Measurements from ENCODE around the gene POM121. TPM values are rescaled to one million over a fixed set of nuclear protein-coding genes. Genes with fewer than 3 reads are reported as not detected.
"Not testable (repeated sequence)": the region's sequence is repeated elsewhere in the genome, so short reads cannot be mapped to it uniquely, and the experiment has no call there.

Gene POM121
- total and polyA plus RNA-seq, 5 donors from 2014 or later: 6.1 to 66.9 (median 8.4) TPM

DNA sequence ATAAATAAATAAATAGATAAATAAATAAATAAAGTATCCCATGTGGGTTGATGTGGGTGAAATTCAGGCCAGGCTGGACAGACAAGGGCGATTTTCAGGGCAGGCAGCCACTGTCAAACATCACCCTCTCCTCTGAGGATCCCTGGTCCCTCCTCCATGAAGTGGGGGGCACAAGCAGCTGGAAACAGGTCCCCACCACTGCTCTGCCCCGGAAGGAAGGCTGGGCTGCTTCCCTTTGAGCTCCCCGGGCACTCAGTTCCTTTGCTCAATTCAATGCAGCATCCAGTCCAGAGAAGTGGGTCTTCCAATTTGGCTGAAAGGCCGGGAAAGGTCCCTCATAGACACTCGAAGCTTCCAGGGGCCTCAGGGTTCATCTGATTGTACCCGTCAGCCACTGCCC is 55.5 kb downstream of the POM121 start:
- H3K9me3 Mint-ChIP-seq; H3K4me3 Mint-ChIP-seq; H3K4me1 Mint-ChIP-seq; H3K27ac Mint-ChIP-seq; H3K4me3 ChIP-seq (ENCODE audit: low read depth, low read length); DNase-seq; ATAC-seq (ENCODE audit: low read depth in 2 of 2); H3K27me3 ChIP-seq (ENCODE audit: control insufficient read depth, insufficient read depth, low read length); H3K27me3 Mint-ChIP-seq; H3K27ac ChIP-seq (ENCODE audit: insufficient read depth, low read length, poor library complexity, severe bottlenecking); H3K4me1 ChIP-seq (ENCODE audit: control insufficient read depth, insufficient read depth, low read length, poor library complexity, severe bottlenecking); H3K9me3 ChIP-seq (ENCODE audit: control insufficient read depth in 2 of 2, low read length in 2 of 2); H3K36me3 Mint-ChIP-seq; H3K36me3 ChIP-seq (ENCODE audit: control insufficient read depth, insufficient read depth, low read length): not testable (repeated sequence)

DNA sequence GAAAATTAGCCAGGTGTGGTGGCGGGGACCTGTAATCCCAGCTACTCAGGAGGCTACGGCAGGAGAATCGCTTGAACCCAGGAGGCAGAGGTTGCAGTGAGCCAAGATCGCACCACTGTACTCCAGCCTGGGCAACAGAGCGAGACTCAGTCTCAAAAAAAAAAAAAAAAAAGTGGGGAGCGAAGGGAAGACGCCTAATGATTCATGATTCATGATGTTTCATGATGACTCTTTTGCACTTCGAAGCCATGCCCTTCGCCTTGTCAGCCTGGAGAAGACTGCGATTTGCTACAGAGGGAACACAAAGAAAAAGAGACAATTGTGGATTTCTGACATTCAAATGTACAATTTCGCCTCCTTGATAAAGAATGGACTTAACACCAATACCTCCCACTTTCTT is 57.2 kb downstream of the POM121 start:
- not testable (repeated sequence) for H3K36me3 ChIP-seq (ENCODE audit: control insufficient read depth, insufficient read depth, low read length); H3K9me3 ChIP-seq (ENCODE audit: control insufficient read depth in 2 of 2, low read length in 2 of 2); H3K27ac Mint-ChIP-seq; H3K27me3 Mint-ChIP-seq; H3K27me3 ChIP-seq (ENCODE audit: control insufficient read depth, insufficient read depth, low read length); H3K4me1 ChIP-seq (ENCODE audit: control insufficient read depth, insufficient read depth, low read length, poor library complexity, severe bottlenecking); H3K4me1 Mint-ChIP-seq; H3K9me3 Mint-ChIP-seq; H3K36me3 Mint-ChIP-seq; ATAC-seq (ENCODE audit: low read depth in 2 of 2); H3K27ac ChIP-seq (ENCODE audit: insufficient read depth, low read length, poor library complexity, severe bottlenecking); H3K4me3 ChIP-seq (ENCODE audit: low read depth, low read length); H3K4me3 Mint-ChIP-seq; DNase-seq

DNA sequence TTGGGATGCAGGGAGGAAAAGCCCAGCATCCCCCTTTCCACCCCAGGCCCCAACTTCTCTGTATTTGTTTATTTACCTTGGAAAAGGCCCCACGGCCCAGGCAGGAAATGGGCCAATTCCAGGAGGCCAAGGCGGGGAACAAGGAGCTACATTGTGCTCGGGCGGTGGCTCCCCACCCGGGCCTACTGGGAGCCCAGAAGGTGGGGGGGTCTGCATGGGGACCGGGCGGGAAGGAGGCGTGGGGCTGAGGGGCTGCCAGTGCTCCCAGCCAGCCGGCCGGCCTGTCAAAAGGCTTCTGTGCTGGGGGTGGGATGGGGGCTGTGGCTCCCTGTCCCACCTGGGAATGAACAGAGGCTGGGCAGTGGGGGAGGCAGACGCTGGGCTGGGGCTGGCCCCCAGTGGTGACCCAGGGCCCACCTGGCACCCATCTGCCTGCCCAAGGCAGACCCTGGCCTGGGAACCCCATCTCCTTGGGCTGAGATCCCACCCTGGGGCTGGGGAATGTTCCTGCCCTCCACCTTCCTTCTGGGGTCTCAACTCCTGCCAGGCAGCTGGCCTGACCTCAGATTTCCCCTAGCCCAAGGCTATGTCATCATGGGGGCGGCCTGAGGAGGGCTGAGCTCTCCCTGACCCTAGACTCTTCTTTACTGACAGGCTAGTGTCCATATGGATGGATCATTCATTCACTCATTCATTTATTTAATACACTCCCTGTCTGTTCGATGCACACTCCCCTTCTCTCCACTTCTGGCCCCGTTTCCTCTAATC is 65.4 kb downstream of the POM121 start:
- not testable (repeated sequence) for ATAC-seq (ENCODE audit: low read depth in 2 of 2); H3K27me3 ChIP-seq (ENCODE audit: control insufficient read depth, insufficient read depth, low read length); H3K27me3 Mint-ChIP-seq; H3K9me3 Mint-ChIP-seq; H3K9me3 ChIP-seq (ENCODE audit: control insufficient read depth in 2 of 2, low read length in 2 of 2); H3K4me1 Mint-ChIP-seq; H3K27ac ChIP-seq (ENCODE audit: insufficient read depth, low read length, poor library complexity, severe bottlenecking); H3K27ac Mint-ChIP-seq; DNase-seq; H3K4me3 ChIP-seq (ENCODE audit: low read depth, low read length); H3K4me3 Mint-ChIP-seq; H3K36me3 Mint-ChIP-seq; H3K36me3 ChIP-seq (ENCODE audit: control insufficient read depth, insufficient read depth, low read length); H3K4me1 ChIP-seq (ENCODE audit: control insufficient read depth, insufficient read depth, low read length, poor library complexity, severe bottlenecking)

DNA sequence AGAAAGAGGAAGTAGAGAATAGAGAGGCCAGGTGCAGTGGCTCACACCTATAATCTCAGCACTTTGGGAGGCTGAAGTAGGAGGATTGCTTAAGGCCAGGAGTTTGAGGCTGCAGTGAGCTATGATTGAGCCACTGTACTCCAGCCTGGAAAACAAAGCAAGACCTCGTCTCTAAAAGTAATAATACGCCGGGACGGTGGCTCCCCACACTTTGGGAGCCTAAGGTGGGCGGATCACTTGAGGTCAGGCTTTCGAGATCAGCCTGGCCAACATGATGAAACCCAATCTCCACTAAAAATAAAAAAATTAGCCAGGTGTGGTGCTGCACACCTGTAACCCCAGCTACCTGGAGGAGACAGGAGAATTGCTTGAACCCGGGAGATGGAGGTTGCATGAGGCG is 70.6 kb downstream of the POM121 start:
- not testable (repeated sequence) for H3K9me3 Mint-ChIP-seq; H3K27me3 Mint-ChIP-seq; ATAC-seq (ENCODE audit: low read depth in 2 of 2); H3K27me3 ChIP-seq (ENCODE audit: control insufficient read depth, insufficient read depth, low read length); DNase-seq; H3K27ac ChIP-seq (ENCODE audit: insufficient read depth, low read length, poor library complexity, severe bottlenecking); H3K9me3 ChIP-seq (ENCODE audit: control insufficient read depth in 2 of 2, low read length in 2 of 2); H3K4me3 ChIP-seq (ENCODE audit: low read depth, low read length); H3K4me3 Mint-ChIP-seq; H3K4me1 Mint-ChIP-seq; H3K36me3 ChIP-seq (ENCODE audit: control insufficient read depth, insufficient read depth, low read length); H3K36me3 Mint-ChIP-seq; H3K27ac Mint-ChIP-seq; H3K4me1 ChIP-seq (ENCODE audit: control insufficient read depth, insufficient read depth, low read length, poor library complexity, severe bottlenecking)

DNA sequence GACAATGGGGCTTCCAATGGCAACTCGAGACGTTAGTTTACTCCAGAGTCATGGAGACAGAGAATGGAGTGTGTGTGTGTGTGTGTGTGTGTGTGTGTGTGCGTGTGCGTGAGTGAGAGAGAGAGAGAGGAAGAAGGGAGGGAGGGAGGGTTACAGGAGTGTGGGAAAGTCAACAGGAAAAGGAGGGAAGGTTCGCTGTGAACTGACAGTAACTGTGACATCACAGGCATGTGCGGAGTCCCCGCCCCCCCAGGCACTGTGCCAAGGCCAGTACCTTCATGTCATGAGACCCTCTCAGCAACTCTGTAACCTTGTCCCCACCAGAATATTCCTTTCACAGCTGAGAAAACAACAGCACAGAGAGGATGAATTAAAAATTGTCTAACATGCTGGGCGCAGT is 72.6 kb downstream of the POM121 start:
- H3K27me3 Mint-ChIP-seq; ATAC-seq (ENCODE audit: low read depth in 2 of 2); H3K9me3 Mint-ChIP-seq; H3K36me3 Mint-ChIP-seq; H3K27ac Mint-ChIP-seq; H3K4me3 ChIP-seq (ENCODE audit: low read depth, low read length); H3K36me3 ChIP-seq (ENCODE audit: control insufficient read depth, insufficient read depth, low read length); H3K4me3 Mint-ChIP-seq; H3K4me1 ChIP-seq (ENCODE audit: control insufficient read depth, insufficient read depth, low read length, poor library complexity, severe bottlenecking); DNase-seq; H3K27ac ChIP-seq (ENCODE audit: insufficient read depth, low read length, poor library complexity, severe bottlenecking); H3K9me3 ChIP-seq (ENCODE audit: control insufficient read depth in 2 of 2, low read length in 2 of 2); H3K27me3 ChIP-seq (ENCODE audit: control insufficient read depth, insufficient read depth, low read length); H3K4me1 Mint-ChIP-seq: not testable (repeated sequence)

DNA sequence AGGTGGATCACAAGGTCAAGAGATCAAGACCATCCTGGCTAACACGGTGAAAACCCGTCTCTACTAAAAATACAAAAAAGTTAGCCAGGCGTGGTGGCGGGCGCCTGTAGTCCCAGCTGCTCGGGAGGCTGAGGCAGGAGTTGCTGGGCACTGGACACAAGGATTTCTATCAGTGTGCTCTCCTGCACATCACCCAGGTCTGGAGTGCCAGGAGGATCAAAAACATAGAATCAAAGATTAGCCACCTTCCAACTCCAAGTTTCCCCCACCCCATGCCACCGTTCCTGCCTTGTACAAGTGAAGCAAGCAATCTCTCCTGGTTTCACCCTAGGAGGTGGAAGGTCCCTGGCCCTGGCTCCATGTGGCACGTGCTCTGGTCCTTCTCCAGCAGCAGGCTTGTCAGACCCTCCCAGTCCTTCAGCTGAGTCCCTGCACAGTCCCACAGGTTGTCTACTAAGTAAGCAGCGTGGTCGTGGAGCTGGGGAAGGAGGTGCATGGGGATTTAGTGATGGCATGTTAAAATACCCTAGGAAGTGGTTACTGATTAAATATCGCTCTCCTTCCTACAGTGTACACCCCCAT is 73.1 kb downstream of the POM121 start:
- not testable (repeated sequence) for H3K4me3 Mint-ChIP-seq; ATAC-seq (ENCODE audit: low read depth in 2 of 2); H3K9me3 ChIP-seq (ENCODE audit: control insufficient read depth in 2 of 2, low read length in 2 of 2); H3K4me3 ChIP-seq (ENCODE audit: low read depth, low read length); H3K27ac Mint-ChIP-seq; H3K27ac ChIP-seq (ENCODE audit: insufficient read depth, low read length, poor library complexity, severe bottlenecking); H3K4me1 ChIP-seq (ENCODE audit: control insufficient read depth, insufficient read depth, low read length, poor library complexity, severe bottlenecking); H3K36me3 Mint-ChIP-seq; H3K27me3 ChIP-seq (ENCODE audit: control insufficient read depth, insufficient read depth, low read length); H3K36me3 ChIP-seq (ENCODE audit: control insufficient read depth, insufficient read depth, low read length); H3K9me3 Mint-ChIP-seq; DNase-seq; H3K4me1 Mint-ChIP-seq; H3K27me3 Mint-ChIP-seq

Other genes with a start within 250 kb of the POM121 start
- 9.8 TPM for gene TYW1B, start 96.9 kb upstream of the POM121 start, total RNA-seq
- gene TYW1B, start 96.9 kb upstream of the POM121 start, polyA plus RNA-seq: 1 to 10 TPM in 1 of 4 donors, under 1 TPM in 3; 0.46 to 1.3 (median 0.79) TPM
- 3.3 TPM for gene TRIM74, start 44.4 kb downstream of the POM121 start, total RNA-seq
- not detected for gene TRIM74, start 44.4 kb downstream of the POM121 start, polyA plus RNA-seq
- not detected for gene SPDYE8, start 104.7 kb downstream of the POM121 start, total RNA-seq
- gene SPDYE8, start 104.7 kb downstream of the POM121 start, polyA plus RNA-seq: under 1 TPM in 1 of 4 donors, not detected in 3; 0.15 TPM
- gene SPDYE11, start 132.8 kb downstream of the POM121 start, total RNA-seq: not detected
- under 1 TPM in 1 of 4 donors, not detected in 3; 0.15 TPM for gene SPDYE11, start 132.8 kb downstream of the POM121 start, polyA plus RNA-seq
- not detected for gene SPDYE9, start 160.9 kb downstream of the POM121 start, total RNA-seq
- gene SPDYE9, start 160.9 kb downstream of the POM121 start, polyA plus RNA-seq: under 1 TPM in 1 of 4 donors, not detected in 3; 0.15 TPM

Measured in CD4-positive, CD25-positive, alpha-beta regulatory T cell (primary cell).